ENCODE data around the gene SCCPDH. TPM values are rescaled to one million over a fixed set of nuclear protein-coding genes. Genes with fewer than 3 reads are reported as not detected.

The SCCPDH gene
- total and polyA plus RNA-seq, 2 of the 13 experiments (the other 11 are each of a cell fraction or from before 2014, with no cell fraction given), result 36.7 to 62.3 TPM

DNA sequence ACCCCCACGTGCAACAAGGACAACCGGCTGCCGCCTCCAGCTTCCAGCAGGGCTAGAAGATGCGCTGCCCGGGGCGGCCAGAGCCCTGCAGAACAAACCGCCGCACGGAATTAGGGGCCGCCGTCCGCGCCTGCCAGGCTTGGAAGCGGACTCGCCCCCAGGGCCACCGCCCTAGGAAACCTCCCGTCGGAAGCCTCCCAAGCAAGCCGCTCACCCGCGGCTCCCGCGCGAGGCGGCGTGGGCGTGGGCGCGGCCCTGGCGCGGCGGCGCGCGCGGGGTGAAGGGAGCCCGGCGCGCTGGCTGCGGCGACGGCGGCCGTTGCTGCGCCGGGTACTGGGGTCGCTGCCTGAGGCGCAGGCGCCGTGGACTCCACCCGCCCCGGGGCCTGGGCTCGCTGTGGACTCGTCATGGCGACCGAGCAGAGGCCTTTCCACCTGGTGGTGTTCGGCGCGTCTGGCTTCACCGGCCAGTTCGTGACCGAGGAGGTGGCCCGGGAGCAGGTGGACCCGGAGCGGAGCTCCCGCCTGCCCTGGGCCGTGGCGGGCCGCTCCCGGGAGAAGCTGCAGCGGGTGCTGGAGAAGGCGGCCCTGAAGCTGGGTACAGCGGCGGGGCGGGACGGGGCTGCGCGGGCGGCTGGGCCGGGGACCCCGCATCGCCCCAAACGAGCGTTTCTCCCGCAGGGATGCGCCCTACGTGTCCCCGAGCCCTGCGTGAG lies at the start of gene SCCPDH (continued):
- TF ChIP-seq TOPORS (CRISPR knock-in tag; IDR thresholded peaks at IDR 0.05), result peak; percentile 48; the same call in 1 of the 2 replicates
- no peak for TF ChIP-seq ZNF34 (CRISPR knock-in tag; IDR thresholded peaks at IDR 0.05; ENCODE audit: borderline replicate concordance)
- no peak for TF ChIP-seq TSC22D2 (CRISPR knock-in tag; IDR thresholded peaks at IDR 0.05; ENCODE audit: borderline replicate concordance)
- TF ChIP-seq ZFP37 (CRISPR knock-in tag; IDR thresholded peaks at IDR 0.05; ENCODE audit: borderline replicate concordance), result no peak
- TF ChIP-seq, protein P1, sequence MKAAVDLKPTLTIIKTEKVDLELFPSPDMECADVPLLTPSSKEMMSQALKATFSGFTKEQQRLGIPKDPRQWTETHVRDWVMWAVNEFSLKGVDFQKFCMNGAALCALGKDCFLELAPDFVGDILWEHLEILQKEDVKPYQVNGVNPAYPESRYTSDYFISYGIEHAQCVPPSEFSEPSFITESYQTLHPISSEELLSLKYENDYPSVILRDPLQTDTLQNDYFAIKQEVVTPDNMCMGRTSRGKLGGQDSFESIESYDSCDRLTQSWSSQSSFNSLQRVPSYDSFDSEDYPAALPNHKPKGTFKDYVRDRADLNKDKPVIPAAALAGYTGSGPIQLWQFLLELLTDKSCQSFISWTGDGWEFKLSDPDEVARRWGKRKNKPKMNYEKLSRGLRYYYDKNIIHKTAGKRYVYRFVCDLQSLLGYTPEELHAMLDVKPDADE (CRISPR knock-in tag; IDR thresholded peaks at IDR 0.05), result no peak
- TF ChIP-seq, protein P2, sequence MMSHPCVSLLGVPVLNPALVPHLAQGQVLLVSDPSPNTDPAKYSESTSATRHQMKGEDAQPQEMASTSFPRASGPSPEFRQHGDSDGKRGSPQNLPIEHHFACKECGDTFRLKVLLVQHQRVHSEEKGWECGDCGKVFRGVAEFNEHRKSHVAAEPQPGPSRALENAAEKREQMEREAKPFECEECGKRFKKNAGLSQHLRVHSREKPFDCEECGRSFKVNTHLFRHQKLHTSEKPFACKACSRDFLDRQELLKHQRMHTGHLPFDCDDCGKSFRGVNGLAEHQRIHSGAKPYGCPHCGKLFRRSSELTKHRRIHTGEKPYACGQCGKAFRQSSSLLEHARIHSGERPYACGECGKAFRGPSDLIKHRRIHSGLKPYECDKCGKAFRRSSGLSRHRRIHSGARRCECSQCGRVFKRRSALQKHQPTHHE (CRISPR knock-in tag; IDR thresholded peaks at IDR 0.05; ENCODE audit: borderline replicate concordance), result no peak
- TF ChIP-seq, protein P3, sequence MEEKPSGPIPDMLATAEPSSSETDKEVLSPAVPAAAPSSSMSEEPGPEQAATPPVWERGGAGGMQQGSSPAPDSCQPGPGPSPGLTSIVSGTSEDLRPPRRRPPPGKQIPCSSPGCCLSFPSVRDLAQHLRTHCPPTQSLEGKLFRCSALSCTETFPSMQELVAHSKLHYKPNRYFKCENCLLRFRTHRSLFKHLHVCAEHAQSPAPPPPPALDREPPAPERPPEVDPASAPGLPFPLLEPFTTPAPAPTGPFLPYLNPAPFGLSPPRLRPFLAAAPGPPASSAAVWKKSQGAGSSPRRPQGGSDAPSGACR (CRISPR knock-in tag; IDR thresholded peaks at IDR 0.05), result no peak
- no peak for TF ChIP-seq ZNF878 (CRISPR knock-in tag; IDR thresholded peaks at IDR 0.05)
- TF ChIP-seq, protein P4, sequence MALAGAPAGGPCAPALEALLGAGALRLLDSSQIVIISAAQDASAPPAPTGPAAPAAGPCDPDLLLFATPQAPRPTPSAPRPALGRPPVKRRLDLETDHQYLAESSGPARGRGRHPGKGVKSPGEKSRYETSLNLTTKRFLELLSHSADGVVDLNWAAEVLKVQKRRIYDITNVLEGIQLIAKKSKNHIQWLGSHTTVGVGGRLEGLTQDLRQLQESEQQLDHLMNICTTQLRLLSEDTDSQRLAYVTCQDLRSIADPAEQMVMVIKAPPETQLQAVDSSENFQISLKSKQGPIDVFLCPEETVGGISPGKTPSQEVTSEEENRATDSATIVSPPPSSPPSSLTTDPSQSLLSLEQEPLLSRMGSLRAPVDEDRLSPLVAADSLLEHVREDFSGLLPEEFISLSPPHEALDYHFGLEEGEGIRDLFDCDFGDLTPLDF (CRISPR knock-in tag; IDR thresholded peaks at IDR 0.05), result peak; percentile 45; the same call in 1 of the 2 replicates
- no peak for TF ChIP-seq ZNF747 (CRISPR knock-in tag; IDR thresholded peaks at IDR 0.05; ENCODE audit: borderline replicate concordance)
- TF ChIP-seq, protein P5, sequence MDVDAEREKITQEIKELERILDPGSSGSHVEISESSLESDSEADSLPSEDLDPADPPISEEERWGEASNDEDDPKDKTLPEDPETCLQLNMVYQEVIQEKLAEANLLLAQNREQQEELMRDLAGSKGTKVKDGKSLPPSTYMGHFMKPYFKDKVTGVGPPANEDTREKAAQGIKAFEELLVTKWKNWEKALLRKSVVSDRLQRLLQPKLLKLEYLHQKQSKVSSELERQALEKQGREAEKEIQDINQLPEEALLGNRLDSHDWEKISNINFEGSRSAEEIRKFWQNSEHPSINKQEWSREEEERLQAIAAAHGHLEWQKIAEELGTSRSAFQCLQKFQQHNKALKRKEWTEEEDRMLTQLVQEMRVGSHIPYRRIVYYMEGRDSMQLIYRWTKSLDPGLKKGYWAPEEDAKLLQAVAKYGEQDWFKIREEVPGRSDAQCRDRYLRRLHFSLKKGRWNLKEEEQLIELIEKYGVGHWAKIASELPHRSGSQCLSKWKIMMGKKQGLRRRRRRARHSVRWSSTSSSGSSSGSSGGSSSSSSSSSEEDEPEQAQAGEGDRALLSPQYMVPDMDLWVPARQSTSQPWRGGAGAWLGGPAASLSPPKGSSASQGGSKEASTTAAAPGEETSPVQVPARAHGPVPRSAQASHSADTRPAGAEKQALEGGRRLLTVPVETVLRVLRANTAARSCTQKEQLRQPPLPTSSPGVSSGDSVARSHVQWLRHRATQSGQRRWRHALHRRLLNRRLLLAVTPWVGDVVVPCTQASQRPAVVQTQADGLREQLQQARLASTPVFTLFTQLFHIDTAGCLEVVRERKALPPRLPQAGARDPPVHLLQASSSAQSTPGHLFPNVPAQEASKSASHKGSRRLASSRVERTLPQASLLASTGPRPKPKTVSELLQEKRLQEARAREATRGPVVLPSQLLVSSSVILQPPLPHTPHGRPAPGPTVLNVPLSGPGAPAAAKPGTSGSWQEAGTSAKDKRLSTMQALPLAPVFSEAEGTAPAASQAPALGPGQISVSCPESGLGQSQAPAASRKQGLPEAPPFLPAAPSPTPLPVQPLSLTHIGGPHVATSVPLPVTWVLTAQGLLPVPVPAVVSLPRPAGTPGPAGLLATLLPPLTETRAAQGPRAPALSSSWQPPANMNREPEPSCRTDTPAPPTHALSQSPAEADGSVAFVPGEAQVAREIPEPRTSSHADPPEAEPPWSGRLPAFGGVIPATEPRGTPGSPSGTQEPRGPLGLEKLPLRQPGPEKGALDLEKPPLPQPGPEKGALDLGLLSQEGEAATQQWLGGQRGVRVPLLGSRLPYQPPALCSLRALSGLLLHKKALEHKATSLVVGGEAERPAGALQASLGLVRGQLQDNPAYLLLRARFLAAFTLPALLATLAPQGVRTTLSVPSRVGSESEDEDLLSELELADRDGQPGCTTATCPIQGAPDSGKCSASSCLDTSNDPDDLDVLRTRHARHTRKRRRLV (CRISPR knock-in tag; IDR thresholded peaks at IDR 0.05), result 0 out of 2 replicates have a peak, but pooled peaks have one; percentile 57
- peak; percentile 72; the same call in 1 of the 2 replicates for TF ChIP-seq ZNF317 (CRISPR knock-in tag; IDR thresholded peaks at IDR 0.05)
- no peak for TF ChIP-seq ZNF12 (CRISPR knock-in tag; IDR thresholded peaks at IDR 0.05)
- no peak for TF ChIP-seq ZNF672 (CRISPR knock-in tag; IDR thresholded peaks at IDR 0.05)
- no peak for TF ChIP-seq PHF5A (CRISPR knock-in tag; IDR thresholded peaks at IDR 0.05; ENCODE audit: low read depth, unreplicated experiment)
- no peak for TF ChIP-seq ISX (CRISPR knock-in tag; conservative IDR thresholded peaks at IDR 0.05)
- TF ChIP-seq WIZ (CRISPR knock-in tag; IDR thresholded peaks at IDR 0.05), result no peak
- no peak for TF ChIP-seq ZBTB7A (CRISPR knock-in tag; IDR thresholded peaks at IDR 0.05)
- no peak for TF ChIP-seq ZNF550 (CRISPR knock-in tag; IDR thresholded peaks at IDR 0.05; ENCODE audit: borderline replicate concordance)

Measured in HepG2 (cell line).